ENCODE results near the gene BMP8A.

GRCh38 chr1:39473324-39473723, 18.1 kb upstream of the BMP8A start:
- TF ChIP-seq CTCF (IDR thresholded peaks at IDR 0.05): no peak
- no peak for TF ChIP-seq POLR2A (IDR thresholded peaks at IDR 0.05)

Data from gastroesophageal sphincter (tissue), 3 donors.